ENCODE measurements around the gene PLPPR2.
A peak's percentile ranks its signal among the peaks of the same experiment; 100 is the strongest.
"Not testable (repeated sequence)": the region's sequence is repeated elsewhere in the genome, so short reads cannot be mapped to it uniquely, and the experiment has no call there.

The PLPPR2 gene

GRCh38 chr19:11397089-11397610, 41.9 kb downstream of the PLPPR2 start:
- Mint-ChIP-seq H3K27me3 (peaks cover 19% of the 10 kb centered on the region), H3K27ac (no peak overlapping the region), H3K9me3 (no peaks in the 10 kb centered on the region), H3K4me1 (no peaks in the 10 kb centered on the region), H3K4me3 (no peak overlapping the region), H3K36me3 (no peaks in the 10 kb centered on the region)
- peak; percentile 8 for ATAC-seq

- Mint-ChIP-seq H3K9me3 (no peaks in the 10 kb centered on the region), H3K4me1 (no peaks in the 10 kb centered on the region), H3K27ac (no peak overlapping the region), H3K27me3 (peaks cover 19% of the 10 kb centered on the region), H3K36me3 (no peaks in the 10 kb centered on the region), H3K4me3 (no peak overlapping the region)
- no peak for ATAC-seq
These were observed 44.4 kb downstream of the PLPPR2 start for GRCh38 chr19:11399667-11400066.

GRCh38 chr19:11400798-11401197, 45.6 kb downstream of the PLPPR2 start:
- no peaks in the 10 kb centered on the region for H3K9me3 Mint-ChIP-seq
- H3K4me3 Mint-ChIP-seq = no peak overlapping the region
- no peak for ATAC-seq
- peaks cover 19% of the 10 kb centered on the region for H3K27me3 Mint-ChIP-seq
- H3K36me3 Mint-ChIP-seq = no peaks in the 10 kb centered on the region
- no peaks in the 10 kb centered on the region for H3K4me1 Mint-ChIP-seq
- H3K27ac Mint-ChIP-seq = no peak overlapping the region

- Mint-ChIP-seq H3K27ac (no peak overlapping the region), H3K27me3 (peaks cover 19% of the 10 kb centered on the region), H3K4me1 (peaks cover 7% of the 10 kb centered on the region), H3K9me3 (no peaks in the 10 kb centered on the region), H3K36me3 (no peaks in the 10 kb centered on the region), H3K4me3 (no peak overlapping the region)
- no peak for ATAC-seq
These were observed 46.7 kb downstream of the PLPPR2 start for GRCh38 chr19:11401808-11402543.

- Mint-ChIP-seq H3K36me3 (no peaks in the 10 kb centered on the region), H3K4me1 (peaks cover 7% of the 10 kb centered on the region), H3K9me3 (no peaks in the 10 kb centered on the region), H3K27ac (no peak overlapping the region), H3K4me3 (no peak overlapping the region), H3K27me3 (peaks cover 17% of the 10 kb centered on the region)
- ATAC-seq = no peak
These were observed 49.5 kb downstream of the PLPPR2 start for GRCh38 chr19:11404588-11405222.

GRCh38 chr19:11405846-11406643, 50.8 kb downstream of the PLPPR2 start:
- Mint-ChIP-seq H3K27me3 (peaks cover 15% of the 10 kb centered on the region), H3K36me3 (no peaks in the 10 kb centered on the region), H3K4me3 (no peak overlapping the region), H3K4me1 (peaks cover 7% of the 10 kb centered on the region), H3K9me3 (no peaks in the 10 kb centered on the region), H3K27ac (no peak overlapping the region)
- peak; percentile 60 for ATAC-seq

GRCh38 chr19:11406703-11407236, 51.5 kb downstream of the PLPPR2 start:
- not testable (repeated sequence) for H3K4me1 Mint-ChIP-seq, H3K36me3 Mint-ChIP-seq, H3K9me3 Mint-ChIP-seq, H3K4me3 Mint-ChIP-seq, ATAC-seq, H3K27ac Mint-ChIP-seq
- H3K27me3 Mint-ChIP-seq = peaks cover 18% of the 10 kb centered on the region

GRCh38 chr19:11408591-11408990, 53.4 kb downstream of the PLPPR2 start:
- Mint-ChIP-seq H3K4me1 (peaks cover 7% of the 10 kb centered on the region), H3K9me3 (no peaks in the 10 kb centered on the region), H3K27ac (no peak overlapping the region), H3K36me3 (no peaks in the 10 kb centered on the region), H3K4me3 (no peak overlapping the region), H3K27me3 (peaks cover 18% of the 10 kb centered on the region)
- ATAC-seq = no peak

- Mint-ChIP-seq H3K36me3 (no peaks in the 10 kb centered on the region), H3K4me1 (peaks cover 7% of the 10 kb centered on the region), H3K27ac (no peak overlapping the region), H3K4me3 (no peak overlapping the region), H3K27me3 (peaks cover 18% of the 10 kb centered on the region), H3K9me3 (no peaks in the 10 kb centered on the region)
- ATAC-seq = no peak
These were observed 55.5 kb downstream of the PLPPR2 start for GRCh38 chr19:11410682-11411081.

- H3K4me3 Mint-ChIP-seq = no peak overlapping the region
- no peak overlapping the region for H3K27ac Mint-ChIP-seq
- peaks cover 16% of the 10 kb centered on the region for H3K4me1 Mint-ChIP-seq
- H3K36me3 Mint-ChIP-seq = no peaks in the 10 kb centered on the region
- peaks cover 43% of the 10 kb centered on the region for H3K27me3 Mint-ChIP-seq
- H3K9me3 Mint-ChIP-seq = no peaks in the 10 kb centered on the region
- no peak for ATAC-seq
These were observed 59.3 kb downstream of the PLPPR2 start for GRCh38 chr19:11414544-11414943.
